TTC549 (cell line): ENCODE measurements around the gene ITSN2.
"Not testable (repeated sequence)": the region's sequence is repeated elsewhere in the genome, so short reads cannot be mapped to it uniquely, and the experiment has no call there.

Experiments used
- FAIRE-seq: peaks from 2 replicates; lab custom pipeline; 2012; peaks lifted over from hg19 to GRCh38; lab: Jason Lieb, UNC

ITSN2 gene

GRCh38 chr2:24362253-24362652, 1.9 kb upstream of the ITSN2 start:
- FAIRE-seq, result no peak

GRCh38 chr2:24360963-24361330, 611 bp upstream of the ITSN2 start:
- FAIRE-seq, result no peak

- FAIRE-seq, result no peak
Measured at GRCh38 chr2:24359129-24360049, 947 bp downstream of the ITSN2 start.

- FAIRE-seq, result not testable (repeated sequence)
Measured at GRCh38 chr2:24357767-24358166, 2.6 kb downstream of the ITSN2 start.

- not testable (repeated sequence) for FAIRE-seq
Measured at GRCh38 chr2:24357115-24357514, 3.2 kb downstream of the ITSN2 start.

GRCh38 chr2:24354957-24355356, 5.4 kb downstream of the ITSN2 start:
- no peak for FAIRE-seq

- no peak for FAIRE-seq
Measured at GRCh38 chr2:24354395-24354794, 5.9 kb downstream of the ITSN2 start.

GRCh38 chr2:24353973-24354372, 6.4 kb downstream of the ITSN2 start:
- no peak for FAIRE-seq

- no peak for FAIRE-seq
Measured at GRCh38 chr2:24353364-24353763, 7.0 kb downstream of the ITSN2 start.

- no peak for FAIRE-seq
Measured at GRCh38 chr2:24352664-24353063, 7.7 kb downstream of the ITSN2 start.

- FAIRE-seq, result no peak
Measured at GRCh38 chr2:24351981-24352380, 8.4 kb downstream of the ITSN2 start.

- no peak for FAIRE-seq
Measured at GRCh38 chr2:24351627-24351938, 8.8 kb downstream of the ITSN2 start.

- no peak for FAIRE-seq
Measured at GRCh38 chr2:24350826-24351626, 9.3 kb downstream of the ITSN2 start.

- FAIRE-seq, result no peak
Measured at GRCh38 chr2:24349097-24349496, 11.2 kb downstream of the ITSN2 start.

- no peak for FAIRE-seq
Measured at GRCh38 chr2:24345937-24346336, 14.4 kb downstream of the ITSN2 start.

- no peak for FAIRE-seq
Measured at GRCh38 chr2:24343225-24343882, 17.0 kb downstream of the ITSN2 start.

GRCh38 chr2:24342110-24342910, 18.0 kb downstream of the ITSN2 start:
- no peak for FAIRE-seq

GRCh38 chr2:24339856-24340262, 20.5 kb downstream of the ITSN2 start:
- FAIRE-seq, result no peak

GRCh38 chr2:24339098-24339497, 21.2 kb downstream of the ITSN2 start:
- FAIRE-seq, result not testable (repeated sequence)

- FAIRE-seq, result no peak
Measured at GRCh38 chr2:24337890-24338289, 22.4 kb downstream of the ITSN2 start.

- FAIRE-seq, result no peak
Measured at GRCh38 chr2:24336811-24337210, 23.5 kb downstream of the ITSN2 start.

GRCh38 chr2:24334245-24334633, 26.1 kb downstream of the ITSN2 start:
- no peak for FAIRE-seq
